Subcutaneous abdominal adipose tissue (tissue), 5 donors: ENCODE measurements around the gene C2orf78.
A peak's percentile ranks its signal among the peaks of the same experiment; 100 is the strongest.

ENCODE experiments used
- H3K27ac ChIP-seq: one replicate; pipeline ENCODE4 v1.7.0; 2013; ENCODE audit warnings: low read depth, mild to moderate bottlenecking, inconsistent platforms, low read length, moderate library complexity
- H3K27me3 ChIP-seq, 5 donors: one replicate each; pipeline ENCODE4 v1.7.0; 2013; ENCODE audit warnings: low read length in 5 of 5, inconsistent platforms in 1 of 5; ENCODE audit not compliant: control insufficient read depth in 5 of 5, insufficient read depth in 4 of 5
- H3K36me3 ChIP-seq, 5 donors: one replicate each; pipeline ENCODE4 v1.7.0; 2013; ENCODE audit warnings: low read length in 5 of 5; ENCODE audit not compliant: control insufficient read depth in 5 of 5, insufficient read depth in 5 of 5
- H3K4me1 ChIP-seq, 5 donors: one replicate each; pipeline ENCODE4 v1.7.0; 2013; ENCODE audit warnings: low read length in 5 of 5, mild to moderate bottlenecking in 3 of 5, moderate library complexity in 1 of 5; ENCODE audit not compliant: control insufficient read depth in 5 of 5, insufficient read depth in 5 of 5
- H3K4me3 ChIP-seq, 5 donors: one replicate each; pipeline ENCODE4 v1.7.0; 2013; ENCODE audit warnings: low read length in 5 of 5, low read depth in 1 of 5
- H3K9ac ChIP-seq, 5 donors: one replicate each; pipeline ENCODE4 v1.7.0; 2013; ENCODE audit warnings: low read length in 5 of 5, mild to moderate bottlenecking in 4 of 5, moderate library complexity in 3 of 5
- H3K9me3 ChIP-seq, 5 donors: one replicate each; pipeline ENCODE4 v1.7.0; 2013; ENCODE audit warnings: low read length in 5 of 5; ENCODE audit not compliant: control insufficient read depth in 5 of 5
- donor health status: healthy.
- donor health status: healthy.
- donor health status: healthy.
- donor health status: healthy.
- donor health status: healthy.

The C2orf78 gene

DNA sequence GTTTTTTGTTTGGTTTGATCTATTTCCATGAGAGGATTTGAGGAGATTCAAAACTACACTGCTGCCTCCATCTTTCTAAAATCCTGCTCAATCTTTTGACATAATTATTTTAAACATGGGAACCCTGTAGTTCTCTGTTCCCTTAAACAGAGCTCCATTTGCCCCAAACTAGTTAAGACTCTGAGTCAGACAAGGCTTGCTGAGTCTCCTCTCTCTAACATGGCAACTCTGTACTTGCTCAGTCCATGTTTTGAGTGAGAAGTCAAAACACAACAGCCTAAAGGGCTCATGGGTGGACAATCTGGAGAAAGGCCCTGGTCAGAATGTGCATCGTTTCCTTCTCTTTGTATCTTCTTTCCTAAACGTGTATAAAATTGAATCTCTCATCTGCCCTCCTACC lies 37.7 kb downstream of the C2orf78 start:
- no peak overlapping the region for H3K9ac ChIP-seq
- H3K27ac ChIP-seq: no peak overlapping the region
- H3K4me3 ChIP-seq: no peak overlapping the region
- peaks cover 0 to 7% (median 4%) of the 10 kb centered on the region in 5 donors for H3K4me1 ChIP-seq
- H3K36me3 ChIP-seq: no peaks in the 10 kb centered on the region
- no peaks in the 10 kb centered on the region for H3K9me3 ChIP-seq
- H3K27me3 ChIP-seq: peaks cover 0 to 8% (median 1%) of the 10 kb centered on the region in 5 donors

GRCh38 chr2:73822276-73822675 lies 38.3 kb downstream of the C2orf78 start:
- Histone ChIP-seq H3K4me3 (no peak overlapping the region), H3K9me3 (no peaks in the 10 kb centered on the region), H3K9ac (no peak overlapping the region), H3K27me3 (peaks cover 0 to 8% (median 0%) of the 10 kb centered on the region in 5 donors), H3K27ac (no peak overlapping the region), H3K36me3 (no peaks in the 10 kb centered on the region), H3K4me1 (peaks cover 0 to 7% (median 4%) of the 10 kb centered on the region in 5 donors)

DNA sequence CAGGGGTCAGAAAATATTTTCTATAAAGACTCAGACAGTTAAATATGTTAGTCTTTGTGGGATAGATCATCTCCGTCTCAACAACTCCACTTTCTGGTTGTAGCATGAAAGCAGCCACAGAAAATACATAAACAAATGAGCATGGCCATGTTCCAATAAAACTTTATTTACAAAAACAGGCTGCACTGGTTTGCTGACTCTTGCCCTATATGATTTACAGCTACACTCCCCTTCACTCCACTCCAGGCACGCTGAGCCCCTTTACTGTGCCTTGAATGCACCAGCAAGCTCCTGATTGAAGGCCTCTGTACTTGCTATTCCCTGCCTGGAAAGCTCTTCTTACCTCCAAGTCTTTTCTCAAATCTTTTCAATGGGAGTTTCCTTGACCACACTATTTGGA lies 39.0 kb downstream of the C2orf78 start:
- peaks cover 0 to 9% (median 6%) of the 10 kb centered on the region in 5 donors for H3K4me1 ChIP-seq
- H3K27ac ChIP-seq: no peak overlapping the region
- H3K4me3 ChIP-seq: no peak overlapping the region
- peaks cover 0 to 5% (median 0%) of the 10 kb centered on the region in 5 donors for H3K27me3 ChIP-seq
- H3K9ac ChIP-seq: no peak overlapping the region
- no peaks in the 10 kb centered on the region for H3K9me3 ChIP-seq
- H3K36me3 ChIP-seq: no peaks in the 10 kb centered on the region

- Histone ChIP-seq H3K27ac (no peak overlapping the region), H3K4me1 (peaks cover 0 to 13% (median 10%) of the 10 kb centered on the region in 5 donors), H3K4me3 (no peak overlapping the region), H3K27me3 (peaks cover 0 to 5% (median 0%) of the 10 kb centered on the region in 5 donors), H3K9ac (no peak overlapping the region), H3K9me3 (no peaks in the 10 kb centered on the region), H3K36me3 (no peaks in the 10 kb centered on the region)
Measured at GRCh38 chr2:73823416-73823815, 39.4 kb downstream of the C2orf78 start.

DNA sequence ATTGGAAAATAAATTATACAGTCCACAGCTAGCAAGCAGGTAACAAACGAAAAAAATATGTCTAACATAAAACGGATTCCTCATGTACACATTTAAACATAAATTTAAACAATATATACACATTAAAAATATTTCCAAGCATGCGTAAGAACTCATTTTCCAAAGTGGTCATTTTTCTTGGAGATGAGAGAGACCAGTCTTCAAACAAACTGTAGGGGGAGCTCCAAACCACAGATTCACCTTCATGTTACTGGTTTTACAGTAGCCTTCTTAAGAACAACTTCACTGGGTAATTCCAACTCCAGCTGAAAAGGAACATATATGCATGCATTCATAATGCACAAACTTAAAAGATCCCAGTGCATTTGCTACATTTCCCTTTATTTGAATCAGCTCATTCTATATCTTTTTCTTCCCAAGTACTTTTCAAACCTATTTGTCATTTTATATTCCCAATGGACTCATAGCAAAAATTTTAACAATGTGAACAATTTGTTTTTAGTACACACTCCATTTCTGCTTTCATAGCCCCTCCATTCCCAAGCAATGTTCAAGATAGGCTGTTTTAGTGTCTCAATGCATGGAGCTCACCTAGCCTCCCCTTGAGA lies 40.0 kb downstream of the C2orf78 start:
- Histone ChIP-seq H3K4me3 (no peak overlapping the region), H3K4me1 (peaks cover 0 to 16% (median 11%) of the 10 kb centered on the region in 5 donors), H3K27ac (no peak overlapping the region), H3K27me3 (peaks cover 0 to 5% (median 0%) of the 10 kb centered on the region in 5 donors), H3K9me3 (no peaks in the 10 kb centered on the region), H3K36me3 (no peaks in the 10 kb centered on the region), H3K9ac (no peak overlapping the region)

DNA sequence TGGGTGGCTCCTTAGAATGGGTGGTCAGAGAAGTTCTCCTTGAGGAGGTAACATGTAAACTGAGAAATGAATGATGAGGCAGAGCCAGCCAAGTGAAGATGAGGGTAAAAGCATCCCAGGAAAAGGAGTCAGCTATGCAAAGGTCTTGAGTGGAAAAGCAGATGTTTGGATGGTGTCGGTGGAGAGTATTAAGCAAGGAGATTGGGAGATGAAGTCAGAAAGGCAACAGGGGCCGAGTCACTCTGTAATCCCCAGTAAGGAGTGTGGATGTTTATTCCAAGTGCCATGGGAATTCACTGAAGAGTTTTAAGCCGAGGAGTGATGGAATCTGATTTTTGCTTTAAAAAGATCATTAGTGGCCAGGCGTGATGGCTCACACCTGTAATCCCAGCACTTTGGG lies 41.4 kb downstream of the C2orf78 start:
- Histone ChIP-seq H3K9ac (no peak overlapping the region), H3K4me3 (no peak overlapping the region), H3K27ac (no peak overlapping the region), H3K4me1 (peaks cover 0 to 27% (median 22%) of the 10 kb centered on the region in 5 donors), H3K9me3 (no peaks in the 10 kb centered on the region), H3K36me3 (no peaks in the 10 kb centered on the region), H3K27me3 (peaks cover 0 to 5% (median 0%) of the 10 kb centered on the region in 5 donors)

GRCh38 chr2:73827018-73827417 lies 43.0 kb downstream of the C2orf78 start:
- Histone ChIP-seq H3K27me3 (no peaks in the 10 kb centered on the region), H3K27ac (no peak overlapping the region), H3K4me1 (peaks cover 0 to 27% (median 22%) of the 10 kb centered on the region in 5 donors), H3K36me3 (peaks cover 0 to 6% (median 4%) of the 10 kb centered on the region in 5 donors), H3K9me3 (no peaks in the 10 kb centered on the region), H3K4me3 (no peak overlapping the region), H3K9ac (no peak overlapping the region)

GRCh38 chr2:73827660-73828388 lies 43.8 kb downstream of the C2orf78 start:
- H3K9ac ChIP-seq: peak overlapping the region in 1 of 5 donors; percentile 93
- peak overlapping the region; percentile 93 for H3K27ac ChIP-seq
- peaks cover 0 to 30% (median 22%) of the 10 kb centered on the region in 5 donors for H3K4me1 ChIP-seq
- H3K36me3 ChIP-seq: peaks cover 3 to 14% (median 5%) of the 10 kb centered on the region in 5 donors
- H3K27me3 ChIP-seq: no peaks in the 10 kb centered on the region
- H3K9me3 ChIP-seq: no peaks in the 10 kb centered on the region
- peak overlapping the region; percentile 66 to 94 (median 87) for H3K4me3 ChIP-seq

DNA sequence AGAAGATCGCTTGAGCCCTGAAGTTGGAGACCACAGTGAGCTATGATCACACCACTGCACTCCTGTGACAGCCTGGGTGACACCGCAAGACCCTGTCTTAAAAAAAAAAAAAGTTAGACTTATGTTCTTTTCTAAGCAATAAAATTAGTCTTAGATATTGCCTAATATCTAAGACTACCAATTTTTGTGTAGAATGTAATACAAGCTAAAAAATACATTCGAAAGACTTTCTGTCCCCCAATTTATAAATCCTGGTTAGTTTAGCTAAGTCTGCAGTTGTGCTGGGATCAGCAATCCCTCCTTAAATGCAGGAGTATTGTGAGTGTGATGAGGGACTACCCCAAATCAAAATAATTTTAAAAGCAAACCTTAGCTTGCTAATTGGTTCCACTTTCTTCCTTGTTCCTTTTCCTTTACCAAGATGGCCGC lies 44.4 kb downstream of the C2orf78 start:
- Histone ChIP-seq H3K27ac (peak overlapping the region; percentile 93), H3K4me1 (peaks cover 0 to 31% (median 22%) of the 10 kb centered on the region in 5 donors), H3K9me3 (no peaks in the 10 kb centered on the region), H3K4me3 (peak overlapping the region; percentile 66 to 94 (median 87)), H3K27me3 (no peaks in the 10 kb centered on the region), H3K36me3 (peaks cover 3 to 19% (median 5%) of the 10 kb centered on the region in 5 donors), H3K9ac (peak overlapping the region in 4 of 5 donors; percentile 3 to 95 (median 93))
